ENCODE data around the gene CCDC122.

CCDC122 gene

DNA sequence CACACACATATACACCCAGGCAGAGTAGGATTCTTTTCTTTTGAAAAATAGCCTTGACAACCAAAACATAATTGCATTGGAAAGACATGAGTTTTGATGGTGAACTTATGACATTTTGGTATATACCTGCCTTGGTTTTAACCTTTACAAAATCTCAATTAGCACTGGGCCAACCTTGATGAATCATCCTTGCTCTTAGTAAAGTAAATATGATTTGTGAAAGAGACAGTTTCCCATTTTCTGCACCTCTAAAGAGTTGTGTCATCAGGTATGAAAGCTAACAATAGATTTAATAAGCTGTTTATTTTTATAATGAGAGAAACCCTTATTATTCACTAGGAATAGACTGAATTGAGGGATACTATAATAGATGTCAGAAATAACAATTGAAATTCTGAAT is 77.0 kb downstream of the CCDC122 start:
- no peak for DNase-seq (ENCODE audit: low read depth in 3 of 3)

- no peak for DNase-seq (ENCODE audit: low read depth in 3 of 3)
These were observed 78.7 kb downstream of the CCDC122 start for GRCh38 chr13:43800828-43801227.

- DNase-seq (ENCODE audit: low read depth in 3 of 3) = no peak
These were observed 80.3 kb downstream of the CCDC122 start for GRCh38 chr13:43799191-43799590.

DNA sequence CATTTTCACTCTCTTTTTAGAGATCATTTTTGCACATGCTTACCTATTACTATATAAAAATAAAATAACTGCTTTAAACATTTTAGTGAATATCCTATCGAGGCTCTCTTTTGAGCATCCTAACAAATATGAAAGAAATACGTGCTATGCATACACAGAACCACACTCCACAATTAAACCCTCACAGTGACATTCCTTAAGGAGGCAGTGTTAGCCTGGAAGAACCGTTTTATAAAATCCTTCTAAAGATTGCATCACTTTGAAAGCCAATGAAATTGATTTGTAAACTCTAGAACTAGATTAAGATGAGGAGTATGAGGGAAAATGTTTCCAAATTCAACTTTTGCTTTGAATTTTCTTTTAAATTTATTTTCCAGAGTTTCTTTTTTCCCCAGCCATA is 81.7 kb downstream of the CCDC122 start:
- no peak for DNase-seq (ENCODE audit: low read depth in 3 of 3)

DNA sequence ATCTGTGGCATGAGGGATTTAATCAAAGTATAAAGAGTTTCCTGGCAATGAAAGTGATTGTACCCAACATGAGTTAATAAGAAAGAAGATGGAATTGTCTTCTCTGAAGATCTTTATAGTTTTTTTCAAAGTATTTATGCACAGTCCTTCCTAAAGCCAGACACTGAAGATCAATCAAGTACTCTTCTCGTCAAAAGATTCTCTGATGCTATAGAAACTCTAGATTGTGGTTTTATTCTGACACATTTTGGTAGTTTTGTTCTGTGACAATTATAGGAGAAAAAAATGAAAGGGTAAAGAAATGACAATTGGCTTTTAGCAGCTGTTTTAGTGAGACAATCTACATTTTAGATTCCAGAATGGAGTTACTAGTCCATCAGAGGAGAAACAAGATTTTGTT is 82.4 kb downstream of the CCDC122 start:
- DNase-seq (ENCODE audit: low read depth in 3 of 3) = no peak

- DNase-seq (ENCODE audit: low read depth in 3 of 3) = no peak
These were observed 85.1 kb downstream of the CCDC122 start for GRCh38 chr13:43794416-43794815.

DNA sequence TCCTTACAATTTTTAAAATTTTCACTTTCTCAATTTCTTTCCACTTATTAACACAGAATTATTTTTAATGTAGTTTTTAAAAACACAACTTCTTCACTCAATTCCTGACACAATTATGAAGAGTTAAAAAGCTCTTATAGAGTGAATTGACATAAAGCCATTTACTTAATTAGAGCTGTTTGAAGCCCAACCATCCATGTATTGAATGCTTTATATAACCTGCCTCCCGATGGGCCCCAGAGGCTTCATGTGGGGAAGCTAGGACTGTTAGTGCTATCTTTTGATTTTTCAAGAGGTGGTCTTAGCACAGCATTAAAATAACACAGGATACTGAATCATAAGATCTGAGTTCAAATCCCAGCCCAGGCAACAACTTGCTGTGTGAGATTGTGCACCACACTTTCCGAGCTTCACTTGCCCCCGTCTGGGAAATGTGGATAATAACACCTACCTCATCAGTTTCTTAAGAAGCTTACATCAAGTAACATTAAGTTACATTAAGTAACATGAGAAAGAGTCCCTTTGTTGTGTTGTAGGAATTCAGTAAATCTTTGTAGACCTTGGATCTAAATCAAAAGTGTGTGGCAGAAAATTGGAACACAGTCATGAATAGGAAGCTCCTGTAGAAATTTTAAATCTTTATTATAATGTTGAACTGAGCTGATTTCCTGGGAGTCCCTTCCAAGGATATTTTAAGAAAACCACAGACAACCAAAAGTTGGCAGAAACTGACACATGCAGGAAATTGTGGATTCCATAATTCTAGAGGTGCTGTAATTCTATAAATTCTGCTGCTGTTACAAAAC is 87.3 kb downstream of the CCDC122 start:
- no peak for DNase-seq (ENCODE audit: low read depth in 3 of 3)

- no peak for DNase-seq (ENCODE audit: low read depth in 3 of 3)
These were observed 91.5 kb downstream of the CCDC122 start for GRCh38 chr13:43787997-43788396.

DNA sequence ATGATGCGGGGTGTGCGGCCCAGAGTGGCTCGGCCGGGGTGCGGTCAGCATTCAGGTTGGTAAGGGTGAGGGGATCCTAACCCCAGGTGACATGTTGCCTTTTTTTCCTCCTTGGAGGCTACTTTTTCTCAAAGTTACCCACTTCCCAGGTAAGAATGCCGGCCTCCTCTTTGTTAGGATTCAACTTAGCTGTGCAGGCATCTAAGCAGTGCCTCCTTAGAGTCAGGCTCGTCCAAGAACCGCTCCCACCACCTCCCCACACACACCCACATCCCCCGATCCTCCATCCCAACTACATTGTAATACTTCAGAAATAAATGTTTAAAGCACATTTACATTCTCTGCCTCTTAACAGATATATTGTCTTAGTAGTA is 92.0 kb downstream of the CCDC122 start:
- DNase-seq (ENCODE audit: low read depth in 3 of 3) = no peak

GRCh38 chr13:43786766-43787517 is 92.6 kb downstream of the CCDC122 start, which contains the start of gene ENOX1:
Gene ENOX1, minus strand, starts transcription at chr13:43786972.
- peak in 1 of 3 experiments; percentile 35 for DNase-seq (ENCODE audit: low read depth in 3 of 3)

- no peak for DNase-seq (ENCODE audit: low read depth in 3 of 3)
These were observed 93.1 kb downstream of the CCDC122 start for GRCh38 chr13:43786472-43786765.

Data from stimulated activated CD4-positive, alpha-beta T cell treated with anti-CD3 and anti-CD28 coated beads, TNF-alpha, amount 100 ng/mL, for 24 hours (primary cell).